SK-N-SH (cell line): ENCODE measurements around the gene CARTPT. TPM values are rescaled to one million over a fixed set of nuclear protein-coding genes. Genes with fewer than 3 reads are reported as not detected.

Experiments used
- CTCF ChIA-PET: fragments of 300-600, 350-600 bp; formaldehyde crosslinking; extraction: SDS; loops from one replicate; lab custom pipeline; 2021; lab: Yijun Ruan, JAX
- POLR2A ChIA-PET: fragments of 350-600 bp; sonication (Branson Sonifier 250); formaldehyde crosslinking; extraction: SDS; loops from one replicate; lab custom pipeline; 2020; ENCODE audit warnings: antibody characterized with exemption, inconsistent platforms; lab: Yijun Ruan, JAX
- DNase-seq: peaks from one replicate; pipeline ENCODE4 v3.0.0; 2012
- H2AFZ ChIP-seq: fragments of 200-600 bp; sonication (generic); 2 replicates; pipeline ENCODE4 v1.8.1; 2016; ENCODE audit warnings: antibody characterized with exemption, mild to moderate bottlenecking, low read depth
- H3F3A ChIP-seq: fragments of 200-600 bp; sonication (generic); replicated peaks from 2 replicates; pipeline ENCODE3; 2016; ENCODE audit warnings: antibody characterized with exemption, mild to moderate bottlenecking; ENCODE audit not compliant: insufficient read depth
- H3K27ac ChIP-seq, 2 experiments: fragments of 200-500 bp in 1 of 2; fragments of 200-600 bp in 1 of 2; sonication (Bioruptor generic) in 1 of 2; sonication (generic), shearing (Covaris generic) in 1 of 2; 2 replicates each; pipeline versions ENCODE4 v1.5.1 to v1.6.1; 2014 to 2016; ENCODE audit warnings: low read depth in 2 of 2, inconsistent platforms in 1 of 2, low read length in 1 of 2, mild to moderate bottlenecking in 1 of 2, mixed read lengths in 1 of 2
- H3K27me3 ChIP-seq: fragments of 200-600 bp; sonication (generic), shearing (Covaris generic); 2 replicates; pipeline ENCODE4 v1.6.1; 2016; ENCODE audit warnings: mixed run types; ENCODE audit not compliant: insufficient read depth
- H3K36me3 ChIP-seq, 2 experiments: fragments of 200-500 bp in 1 of 2; fragments of 200-600 bp in 1 of 2; sonication (Bioruptor generic) in 1 of 2; sonication (generic) in 1 of 2; replicated peaks in 1 of 2; 2 replicates each; pipeline versions ENCODE3 to v1.5.1; 2014 to 2016; ENCODE audit warnings: low read length in 1 of 2, mild to moderate bottlenecking in 1 of 2; ENCODE audit not compliant: insufficient read depth in 2 of 2, control insufficient read depth in 1 of 2
- H3K4me1 ChIP-seq, 2 experiments: fragments of 200-500 bp in 1 of 2; fragments of 200-600 bp in 1 of 2; sonication (Bioruptor generic) in 1 of 2; sonication (generic), shearing (Covaris generic) in 1 of 2; 2 replicates each; pipeline versions ENCODE4 v1.5.1 to v1.6.1; 2014 to 2016; ENCODE audit warnings: low read depth in 1 of 2, low read length in 1 of 2, mixed run types in 1 of 2; ENCODE audit not compliant: insufficient read depth in 2 of 2, control insufficient read depth in 1 of 2
- H3K4me2 ChIP-seq: fragments of 200-600 bp; sonication (generic), shearing (Covaris generic); 2 replicates; pipeline ENCODE4 v1.6.1; 2017; ENCODE audit warnings: mixed run types
- H3K4me3 ChIP-seq, 2 experiments: fragments of 200-500 bp in 1 of 2; fragments of 200-600 bp in 1 of 2; sonication (Bioruptor generic) in 1 of 2; sonication (generic), shearing (Covaris generic) in 1 of 2; 2 replicates each; pipeline versions ENCODE4 v1.5.1 to v1.8.1; 2014 to 2016; ENCODE audit warnings: low read depth in 2 of 2, inconsistent platforms in 1 of 2, low read length in 1 of 2, mild to moderate bottlenecking in 1 of 2, mixed read lengths in 1 of 2, moderate library complexity in 1 of 2
- H3K79me2 ChIP-seq: fragments of 200-600 bp; sonication (generic); 2 replicates; pipeline ENCODE4 v1.8.1; 2017; ENCODE audit warnings: mild to moderate bottlenecking; ENCODE audit not compliant: insufficient read depth
- H3K9ac ChIP-seq: fragments of 200-600 bp; sonication (generic); 2 replicates; pipeline ENCODE4 v1.6.1; 2017; ENCODE audit warnings: mixed run types
- H3K9me2 ChIP-seq: fragments of 200-600 bp; sonication (generic); 2 replicates; pipeline ENCODE4 v1.6.1; 2017; ENCODE audit warnings: mixed run types
- H3K9me3 ChIP-seq: fragments of 200-600 bp; sonication (generic); 2 replicates; pipeline ENCODE4 v1.6.1; 2017; ENCODE audit warnings: mixed run types, mild to moderate bottlenecking, moderate library complexity
- H4K20me1 ChIP-seq: fragments of 200-600 bp; sonication (generic); 2 replicates; pipeline ENCODE4 v1.6.1; 2017; ENCODE audit warnings: mild to moderate bottlenecking, mixed run types; ENCODE audit not compliant: insufficient read depth
- ELF1 ChIP-seq: IDR thresholded peaks from 2 replicates; pipeline ENCODE4 v1.4.0; 2012
- EZH2phosphoT487 ChIP-seq: fragments of 200-600 bp; sonication (generic); IDR thresholded peaks from 2 replicates; pipeline ENCODE4 v1.6.1; 2017; ENCODE audit warnings: low read depth, mixed run types, mild to moderate bottlenecking, antibody characterized with exemption, moderate library complexity, borderline replicate concordance
- FOSL2 ChIP-seq: IDR thresholded peaks from 2 replicates; pipeline ENCODE4 v1.4.0; 2012; ENCODE audit warnings: low read depth, mild to moderate bottlenecking, moderate library complexity, borderline replicate concordance
- GABPA ChIP-seq: IDR thresholded peaks from 2 replicates; pipeline ENCODE4 v1.4.0; 2012; ENCODE audit warnings: low read depth, mild to moderate bottlenecking
- JUND ChIP-seq: IDR thresholded peaks from 2 replicates; pipeline ENCODE4 v1.4.0; 2012
- MEF2A ChIP-seq: IDR thresholded peaks from 2 replicates; pipeline ENCODE4 v1.4.0; 2012; ENCODE audit warnings: low read depth, borderline replicate concordance
- NFIC ChIP-seq: IDR thresholded peaks from 2 replicates; pipeline ENCODE4 v1.4.0; 2012; ENCODE audit warnings: borderline replicate concordance
- POLR2AphosphoS5 ChIP-seq: IDR thresholded peaks from 2 replicates; pipeline ENCODE4 v1.6.1; 2012; ENCODE audit warnings: low read depth, low read length
- RAD21 ChIP-seq: IDR thresholded peaks from 2 replicates; pipeline ENCODE4 v1.6.1; 2012; ENCODE audit warnings: mild to moderate bottlenecking, low read length
- RCOR1 ChIP-seq: fragments of 150-350 bp; IDR thresholded peaks from 2 replicates; pipeline ENCODE4 v1.6.1; 2017; ENCODE audit warnings: antibody characterized with exemption, low read length
- RFX5 ChIP-seq: IDR thresholded peaks from 2 replicates; pipeline ENCODE4 v1.6.1; 2012; ENCODE audit warnings: mild to moderate bottlenecking, improper control_type of control experiment, low read length
- RXRA ChIP-seq: IDR thresholded peaks from 2 replicates; pipeline ENCODE4 v1.4.0; 2012; ENCODE audit warnings: low read depth, mild to moderate bottlenecking, borderline replicate concordance
- SIN3A ChIP-seq: IDR thresholded peaks from 2 replicates; pipeline ENCODE4 v1.6.1; 2012; ENCODE audit warnings: low read depth, mild to moderate bottlenecking, low read length, moderate library complexity, borderline replicate concordance
- TCF12 ChIP-seq: IDR thresholded peaks from 2 replicates; pipeline ENCODE4 v1.4.0; 2012
- TEAD4 ChIP-seq: IDR thresholded peaks from 2 replicates; pipeline ENCODE4 v1.4.0; 2012; ENCODE audit warnings: mild to moderate bottlenecking, borderline replicate concordance; ENCODE audit not compliant: insufficient read depth
- WGBS: methylation state at CpG from one replicate; pipeline ENCODE4 v1.1.6; 2017; ENCODE audit warnings: low lambda C conversion rate; 5-methylcytosine and 5-hydroxymethylcytosine counted together
- polyA plus RNA-seq, 3 experiments: library from polyadenylated mRNA; depleted of rRNA; stranded (reverse); fragments of >200 nt; gene quantifications; 2 replicates each; pipeline ENCODE4 v1.2.3, GENCODE V29; 2012
- TF ChIP-seq, protein P1 (sequence below): IDR thresholded peaks from 2 replicates; pipeline ENCODE4 v1.4.0; 2012; ENCODE audit warnings: low read depth
- TF ChIP-seq, protein P2 (sequence below): IDR thresholded peaks from 2 replicates; pipeline ENCODE4 v1.4.0; 2012; ENCODE audit warnings: low read depth, borderline replicate concordance
- TF ChIP-seq, protein P3 (sequence below): fragments of 150-350 bp; IDR thresholded peaks from 2 replicates; pipeline ENCODE4 v1.6.1; 2016; ENCODE audit warnings: mild to moderate bottlenecking, low read depth, low read length
- TF ChIP-seq, protein P4 (sequence below): fragments of 200-600 bp; sonication (generic); IDR thresholded peaks from 2 replicates; pipeline ENCODE4 v1.6.1; 2017; ENCODE audit warnings: antibody characterized with exemption, mild to moderate bottlenecking, moderate library complexity
- TF ChIP-seq, protein P5 (sequence below): IDR thresholded peaks from 2 replicates; pipeline ENCODE4; 2012

Gene CARTPT
- polyA plus RNA-seq, 1 of the 3 experiments (the other 2 are of a cell fraction): not detected

DNA sequence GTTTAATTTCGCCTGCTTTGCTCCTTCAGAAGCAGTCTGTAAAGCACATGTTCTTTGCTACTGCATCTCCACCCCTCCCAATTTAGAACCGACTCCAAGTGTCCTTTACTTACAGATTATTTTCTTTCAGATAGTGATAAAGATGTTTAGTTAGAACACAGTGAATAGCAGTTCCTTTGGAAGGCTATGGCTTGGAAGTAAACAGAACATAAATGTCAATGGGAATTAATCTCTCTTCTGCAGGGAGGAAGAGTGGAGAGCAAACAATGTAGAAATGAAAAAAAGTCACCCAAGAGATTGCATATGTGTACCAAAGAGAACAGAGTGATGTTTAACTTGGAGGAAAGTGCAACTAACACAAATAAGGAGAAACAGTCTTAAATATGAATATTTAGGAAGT is 4.2 kb upstream of the CARTPT start:
- peaks cover 0 to 14% of the 10 kb centered on the region in 2 experiments; a peak in 1 of 4 replicates for H3K4me1 ChIP-seq
- WGBS: 14% methylated on average over 2 of the region's 2 CpGs
- H3K79me2 ChIP-seq: no peaks in the 10 kb centered on the region
- TF ChIP-seq GABPA (no peak), RAD21 (no peak), TCF12 (no peak), SIN3A (no peak), NFIC (no peak), MEF2A (no peak), TEAD4 (no peak), ELF1 (no peak), RFX5 (no peak), FOSL2 (no peak), JUND (no peak), EZH2phosphoT487 (no peak), RXRA (no peak), RCOR1 (no peak), POLR2AphosphoS5 (no peak)
- TF ChIP-seq, protein P1, sequence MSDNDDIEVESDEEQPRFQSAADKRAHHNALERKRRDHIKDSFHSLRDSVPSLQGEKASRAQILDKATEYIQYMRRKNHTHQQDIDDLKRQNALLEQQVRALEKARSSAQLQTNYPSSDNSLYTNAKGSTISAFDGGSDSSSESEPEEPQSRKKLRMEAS: no peak
- TF ChIP-seq, protein P2, sequence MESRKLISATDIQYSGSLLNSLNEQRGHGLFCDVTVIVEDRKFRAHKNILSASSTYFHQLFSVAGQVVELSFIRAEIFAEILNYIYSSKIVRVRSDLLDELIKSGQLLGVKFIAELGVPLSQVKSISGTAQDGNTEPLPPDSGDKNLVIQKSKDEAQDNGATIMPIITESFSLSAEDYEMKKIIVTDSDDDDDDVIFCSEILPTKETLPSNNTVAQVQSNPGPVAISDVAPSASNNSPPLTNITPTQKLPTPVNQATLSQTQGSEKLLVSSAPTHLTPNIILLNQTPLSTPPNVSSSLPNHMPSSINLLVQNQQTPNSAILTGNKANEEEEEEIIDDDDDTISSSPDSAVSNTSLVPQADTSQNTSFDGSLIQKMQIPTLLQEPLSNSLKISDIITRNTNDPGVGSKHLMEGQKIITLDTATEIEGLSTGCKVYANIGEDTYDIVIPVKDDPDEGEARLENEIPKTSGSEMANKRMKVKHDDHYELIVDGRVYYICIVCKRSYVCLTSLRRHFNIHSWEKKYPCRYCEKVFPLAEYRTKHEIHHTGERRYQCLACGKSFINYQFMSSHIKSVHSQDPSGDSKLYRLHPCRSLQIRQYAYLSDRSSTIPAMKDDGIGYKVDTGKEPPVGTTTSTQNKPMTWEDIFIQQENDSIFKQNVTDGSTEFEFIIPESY: no peak
- TF ChIP-seq, protein P3, sequence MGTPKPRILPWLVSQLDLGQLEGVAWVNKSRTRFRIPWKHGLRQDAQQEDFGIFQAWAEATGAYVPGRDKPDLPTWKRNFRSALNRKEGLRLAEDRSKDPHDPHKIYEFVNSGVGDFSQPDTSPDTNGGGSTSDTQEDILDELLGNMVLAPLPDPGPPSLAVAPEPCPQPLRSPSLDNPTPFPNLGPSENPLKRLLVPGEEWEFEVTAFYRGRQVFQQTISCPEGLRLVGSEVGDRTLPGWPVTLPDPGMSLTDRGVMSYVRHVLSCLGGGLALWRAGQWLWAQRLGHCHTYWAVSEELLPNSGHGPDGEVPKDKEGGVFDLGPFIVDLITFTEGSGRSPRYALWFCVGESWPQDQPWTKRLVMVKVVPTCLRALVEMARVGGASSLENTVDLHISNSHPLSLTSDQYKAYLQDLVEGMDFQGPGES: no peak
- TF ChIP-seq, protein P4, sequence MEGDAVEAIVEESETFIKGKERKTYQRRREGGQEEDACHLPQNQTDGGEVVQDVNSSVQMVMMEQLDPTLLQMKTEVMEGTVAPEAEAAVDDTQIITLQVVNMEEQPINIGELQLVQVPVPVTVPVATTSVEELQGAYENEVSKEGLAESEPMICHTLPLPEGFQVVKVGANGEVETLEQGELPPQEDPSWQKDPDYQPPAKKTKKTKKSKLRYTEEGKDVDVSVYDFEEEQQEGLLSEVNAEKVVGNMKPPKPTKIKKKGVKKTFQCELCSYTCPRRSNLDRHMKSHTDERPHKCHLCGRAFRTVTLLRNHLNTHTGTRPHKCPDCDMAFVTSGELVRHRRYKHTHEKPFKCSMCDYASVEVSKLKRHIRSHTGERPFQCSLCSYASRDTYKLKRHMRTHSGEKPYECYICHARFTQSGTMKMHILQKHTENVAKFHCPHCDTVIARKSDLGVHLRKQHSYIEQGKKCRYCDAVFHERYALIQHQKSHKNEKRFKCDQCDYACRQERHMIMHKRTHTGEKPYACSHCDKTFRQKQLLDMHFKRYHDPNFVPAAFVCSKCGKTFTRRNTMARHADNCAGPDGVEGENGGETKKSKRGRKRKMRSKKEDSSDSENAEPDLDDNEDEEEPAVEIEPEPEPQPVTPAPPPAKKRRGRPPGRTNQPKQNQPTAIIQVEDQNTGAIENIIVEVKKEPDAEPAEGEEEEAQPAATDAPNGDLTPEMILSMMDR: no peak
- TF ChIP-seq, protein P5, sequence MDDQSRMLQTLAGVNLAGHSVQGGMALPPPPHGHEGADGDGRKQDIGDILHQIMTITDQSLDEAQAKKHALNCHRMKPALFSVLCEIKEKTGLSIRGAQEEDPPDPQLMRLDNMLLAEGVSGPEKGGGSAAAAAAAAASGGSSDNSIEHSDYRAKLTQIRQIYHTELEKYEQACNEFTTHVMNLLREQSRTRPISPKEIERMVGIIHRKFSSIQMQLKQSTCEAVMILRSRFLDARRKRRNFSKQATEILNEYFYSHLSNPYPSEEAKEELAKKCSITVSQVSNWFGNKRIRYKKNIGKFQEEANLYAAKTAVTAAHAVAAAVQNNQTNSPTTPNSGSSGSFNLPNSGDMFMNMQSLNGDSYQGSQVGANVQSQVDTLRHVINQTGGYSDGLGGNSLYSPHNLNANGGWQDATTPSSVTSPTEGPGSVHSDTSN: no peak
- POLR2A ChIA-PET: no interaction called here
- H3K9me2 ChIP-seq: no peaks in the 10 kb centered on the region
- H3F3A ChIP-seq: no peaks in the 10 kb centered on the region
- H3K27me3 ChIP-seq: peaks cover 15% of the 10 kb centered on the region
- H3K27ac ChIP-seq: no peak overlapping the region
- no peak overlapping the region for H2AFZ ChIP-seq
- H3K9me3 ChIP-seq: no peaks in the 10 kb centered on the region
- no peak for DNase-seq
- H3K4me2 ChIP-seq: no peak overlapping the region
- no peak overlapping the region for H3K9ac ChIP-seq
- no peak overlapping the region for H3K4me3 ChIP-seq
- H4K20me1 ChIP-seq: no peaks in the 10 kb centered on the region
- H3K36me3 ChIP-seq: no peaks in the 10 kb centered on the region
- CTCF ChIA-PET: interaction anchor here (0.6 to 2.1 kb wide), 3 partner anchors 20 to 532 kb away, joined by 3 to 9 read pairs (median 3); no protein-coding TSS in a partner anchor
